ENCODE measurements around the gene MUL1. TPM values are rescaled to one million over a fixed set of nuclear protein-coding genes. Genes with fewer than 3 reads are reported as not detected.

The MUL1 gene, protein sequence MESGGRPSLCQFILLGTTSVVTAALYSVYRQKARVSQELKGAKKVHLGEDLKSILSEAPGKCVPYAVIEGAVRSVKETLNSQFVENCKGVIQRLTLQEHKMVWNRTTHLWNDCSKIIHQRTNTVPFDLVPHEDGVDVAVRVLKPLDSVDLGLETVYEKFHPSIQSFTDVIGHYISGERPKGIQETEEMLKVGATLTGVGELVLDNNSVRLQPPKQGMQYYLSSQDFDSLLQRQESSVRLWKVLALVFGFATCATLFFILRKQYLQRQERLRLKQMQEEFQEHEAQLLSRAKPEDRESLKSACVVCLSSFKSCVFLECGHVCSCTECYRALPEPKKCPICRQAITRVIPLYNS
- total RNA-seq = 34.6 and 38.0 TPM in 2 replicates

DNA sequence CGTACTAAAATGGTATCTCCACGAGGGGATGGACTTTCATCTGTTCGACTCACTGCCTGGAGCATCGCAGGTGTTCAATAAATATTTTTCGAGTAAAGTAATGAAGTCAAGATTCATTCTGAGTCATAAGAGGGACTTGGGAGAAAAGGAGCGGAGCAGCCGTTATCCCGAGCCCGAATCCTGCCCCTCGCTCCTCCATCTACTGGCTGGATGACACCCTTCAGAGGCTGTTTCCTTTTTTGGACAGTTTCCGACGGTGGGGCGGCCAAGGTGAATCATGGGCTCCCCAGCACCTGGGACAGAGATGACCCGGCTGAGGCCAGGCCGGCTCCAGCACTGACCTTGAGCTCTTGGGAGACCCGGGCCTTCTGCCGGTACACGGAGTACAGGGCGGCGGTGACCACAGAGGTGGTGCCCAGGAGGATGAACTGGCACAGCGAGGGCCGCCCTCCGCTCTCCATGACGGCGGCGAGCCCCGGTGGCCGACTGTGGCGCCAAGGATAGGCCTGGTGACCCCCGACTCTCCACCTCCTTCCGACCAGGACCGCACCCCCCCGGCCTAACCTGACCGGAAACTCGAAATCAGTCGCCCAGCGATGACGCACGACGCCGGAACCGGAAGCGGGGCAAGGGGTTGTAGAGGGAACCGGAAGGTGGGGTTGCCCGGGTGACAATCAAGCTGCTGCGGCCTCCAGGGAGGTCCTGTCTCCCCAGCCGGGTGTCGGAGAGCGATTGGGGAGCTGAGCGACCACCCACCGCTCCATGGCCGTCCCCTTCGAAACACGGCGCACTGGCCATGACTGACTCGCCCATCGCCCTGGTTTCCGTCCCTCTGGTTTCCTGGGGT is at the start of gene MUL1:
Gene MUL1, minus strand, starts transcription at position 588 of the 847 bp plus-strand sequence. Its CDS starts 127 bp downstream, at position 461.

DNA sequence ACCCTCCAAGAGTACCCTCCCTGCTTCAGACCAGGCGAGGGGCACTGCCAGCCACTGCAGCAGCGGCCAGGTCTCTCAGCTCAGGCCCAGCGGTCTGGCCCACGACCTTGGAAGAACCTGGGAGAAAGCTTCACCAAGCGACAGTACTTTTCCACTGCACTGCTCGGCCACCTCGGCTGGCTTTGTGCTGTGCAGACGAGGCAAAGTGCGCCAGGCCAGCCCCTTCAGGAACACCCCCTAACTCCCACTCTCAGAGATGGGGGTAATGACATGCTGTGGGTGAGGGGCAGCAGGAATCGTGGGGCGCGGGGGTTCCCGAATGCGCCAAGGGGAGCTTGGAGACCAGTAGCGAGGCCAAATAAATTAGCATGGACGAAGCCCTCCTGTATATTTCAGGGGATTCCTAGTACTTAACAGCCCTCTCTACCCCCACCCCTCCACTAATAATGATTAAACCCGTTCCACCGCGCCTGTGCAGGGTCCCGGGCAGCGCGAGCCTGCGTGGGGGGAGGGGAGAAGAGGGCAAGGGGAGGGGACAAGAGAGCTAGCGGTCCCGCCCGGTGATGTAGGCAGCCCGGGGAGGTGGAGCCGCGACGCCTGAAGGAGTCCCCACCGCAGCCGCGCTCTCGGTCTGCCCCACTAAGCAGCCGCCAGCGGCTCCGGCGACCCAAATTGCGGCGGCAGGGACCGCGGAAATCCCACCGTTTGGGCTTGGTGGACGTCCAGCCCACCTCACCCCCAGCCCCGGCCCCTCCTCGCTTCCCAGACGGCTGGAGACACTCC is 44.2 kb upstream of the MUL1 start, which contains the start of gene FAM43B:
Gene FAM43B, plus strand, starts transcription at position 629 of the 783 bp plus-strand sequence. CDS start 401 bp downstream, outside the sequence.

DNA sequence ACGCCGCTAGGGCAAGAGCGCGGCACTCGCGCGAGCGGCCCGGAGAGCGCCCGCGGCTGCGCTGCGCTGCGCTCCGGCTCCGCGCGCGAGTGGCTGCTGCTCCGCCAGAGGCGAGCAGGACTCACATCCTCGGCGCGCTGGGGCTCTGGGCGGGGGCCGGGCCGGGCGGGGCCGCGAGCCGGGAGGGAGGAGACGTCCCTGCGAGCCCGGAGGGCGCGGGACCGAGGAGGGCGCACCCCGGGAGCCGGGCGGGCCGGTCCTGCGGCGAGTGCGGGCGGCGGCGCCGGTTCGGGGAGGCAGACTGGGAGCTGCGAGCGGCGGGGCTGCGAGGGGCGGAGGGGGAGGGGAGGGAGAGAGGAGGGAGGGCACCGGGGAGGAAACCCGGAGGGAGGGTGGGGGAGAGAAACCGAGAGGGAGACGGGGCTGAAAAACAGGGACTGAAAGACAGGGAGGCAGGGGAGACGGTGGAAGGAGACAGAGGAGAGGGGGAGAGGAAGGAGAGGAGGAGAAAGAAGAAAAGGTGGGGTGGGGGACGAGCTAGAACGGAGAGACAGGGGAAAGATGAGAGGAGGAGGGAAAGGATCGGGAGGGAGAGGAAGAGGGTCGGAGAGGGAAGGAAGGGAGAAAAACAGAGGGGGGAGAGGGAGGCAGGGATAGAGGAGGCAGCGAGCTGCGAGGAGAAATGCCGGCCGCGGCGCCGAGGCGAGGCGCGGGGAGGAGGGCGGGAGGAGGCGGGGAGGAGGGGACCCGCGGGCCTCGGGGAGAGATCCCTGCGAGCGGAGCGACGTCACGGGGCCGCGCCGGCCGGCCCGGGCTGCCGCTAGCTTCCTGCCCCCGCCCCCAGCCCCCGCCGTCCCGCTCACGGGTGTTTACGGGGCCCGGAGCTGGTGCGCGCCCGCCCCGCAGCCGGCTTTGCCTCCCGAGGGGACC is 22.2 kb downstream of the MUL1 start, which contains the start of gene CAMK2N1:
Gene CAMK2N1, minus strand, starts transcription at position 684 of the 930 bp plus-strand sequence. CDS start 831 bp downstream, outside the sequence.

Other genes with a start within 250 kb of the MUL1 start
- not detected in 2 replicates for gene VWA5B1, start 217.3 kb downstream of the MUL1 start, total RNA-seq
- gene CAMK2N1, start 21.9 kb downstream of the MUL1 start, total RNA-seq = 2.2 and 3.7 TPM in 2 replicates
- gene FAM43B, start 44.4 kb upstream of the MUL1 start, total RNA-seq = not detected in 2 replicates
- 0.13 and 1.1 TPM in 2 replicates for gene CDA, start 80.9 kb upstream of the MUL1 start, total RNA-seq
- gene PINK1, start 125.3 kb upstream of the MUL1 start, total RNA-seq = 33.5 and 36.4 TPM in 2 replicates
- 301 and 336 TPM in 2 replicates for gene DDOST, start 153.2 kb upstream of the MUL1 start, total RNA-seq
- 25.2 and 28.1 TPM in 2 replicates for gene KIF17, start 209.9 kb upstream of the MUL1 start, total RNA-seq
- 2.9 and 5.1 TPM in 2 replicates for gene SH2D5, start 224.6 kb upstream of the MUL1 start, total RNA-seq

Data from mammary microvascular endothelial cell (primary cell).